ENCODE results near the gene NFATC1.

GRCh38 chr18:79487801-79488201, 92.1 kb downstream of the NFATC1 start:
- TF ChIP-seq EZH2 (IDR thresholded peaks at IDR 0.05; ENCODE audit: insufficient read depth, poor library complexity, severe bottlenecking) (no peak), EZH2phosphoT487 (IDR thresholded peaks at IDR 0.05; ENCODE audit: insufficient read depth, low read depth) (no peak)
